NCI-H748 (cell line): Measurements from ENCODE around the gene CBFA2T3.
A peak's percentile ranks its signal among the peaks of the same experiment; 100 is the strongest.

Source experiments
- DNase-seq: peaks from one replicate; lab custom pipeline; 2025; ENCODE audit not compliant: unreplicated experiment; lab: John Stamatoyannopoulos, UW

CBFA2T3 gene

GRCh38 chr16:88863426-88863825 lies 113.6 kb downstream of the CBFA2T3 start:
- DNase-seq = no peak

GRCh38 chr16:88862968-88863367 lies 114.0 kb downstream of the CBFA2T3 start:
- no peak for DNase-seq

GRCh38 chr16:88861359-88861758 lies 115.6 kb downstream of the CBFA2T3 start:
- no peak for DNase-seq

- no peak for DNase-seq
These were observed 117.5 kb downstream of the CBFA2T3 start for GRCh38 chr16:88859381-88860091.

GRCh38 chr16:88857728-88858339 lies 119.2 kb downstream of the CBFA2T3 start:
- DNase-seq = peak; percentile 43

GRCh38 chr16:88856828-88857727 lies 119.9 kb downstream of the CBFA2T3 start, which contains the start of the genes GALNS and TRAPPC2L:
Gene GALNS (minus strand): TSS chr16:88856947. CDS start chr16:88856877, 70 bp downstream.
Gene TRAPPC2L (plus strand): TSS chr16:88857127. CDS start chr16:88857151, 24 bp downstream.
- peak; percentile 90 for DNase-seq

GRCh38 chr16:88856122-88856827 lies 120.7 kb downstream of the CBFA2T3 start:
- peak; percentile 31 for DNase-seq

- no peak for DNase-seq
These were observed 121.3 kb downstream of the CBFA2T3 start for GRCh38 chr16:88855736-88856121.

GRCh38 chr16:88855176-88855575 lies 121.8 kb downstream of the CBFA2T3 start:
- DNase-seq = no peak

- DNase-seq = no peak
These were observed 122.5 kb downstream of the CBFA2T3 start for GRCh38 chr16:88854306-88855111.

- DNase-seq = no peak
These were observed 123.6 kb downstream of the CBFA2T3 start for GRCh38 chr16:88853325-88853941.

- no peak for DNase-seq
These were observed 125.4 kb downstream of the CBFA2T3 start for GRCh38 chr16:88851616-88852015.

- DNase-seq = no peak
These were observed 126.3 kb downstream of the CBFA2T3 start for GRCh38 chr16:88850531-88851199.

GRCh38 chr16:88848557-88848956 lies 128.4 kb downstream of the CBFA2T3 start:
- no peak for DNase-seq

- no peak for DNase-seq
These were observed 129.4 kb downstream of the CBFA2T3 start for GRCh38 chr16:88847654-88848053.

GRCh38 chr16:88846088-88846487 lies 130.9 kb downstream of the CBFA2T3 start:
- no peak for DNase-seq

- no peak for DNase-seq
These were observed 132.5 kb downstream of the CBFA2T3 start for GRCh38 chr16:88844419-88845036.

GRCh38 chr16:88843256-88843655 lies 133.8 kb downstream of the CBFA2T3 start:
- DNase-seq = no peak

GRCh38 chr16:88842806-88843205 lies 134.2 kb downstream of the CBFA2T3 start:
- no peak for DNase-seq
